CD4-positive, alpha-beta T cell treated with Interleukin-12 subunit alpha and Interleukin-12 subunit beta, for 1 hour (primary cell): ENCODE measurements around the gene GCNT1.
"Not testable (repeated sequence)": the region's sequence is repeated elsewhere in the genome, so short reads cannot be mapped to it uniquely, and the experiment has no call there.

Experiments used
- DNase-seq: peaks from one replicate; pipeline ENCODE4 v3.0.0-alpha.2; 2020

GCNT1 gene

DNA sequence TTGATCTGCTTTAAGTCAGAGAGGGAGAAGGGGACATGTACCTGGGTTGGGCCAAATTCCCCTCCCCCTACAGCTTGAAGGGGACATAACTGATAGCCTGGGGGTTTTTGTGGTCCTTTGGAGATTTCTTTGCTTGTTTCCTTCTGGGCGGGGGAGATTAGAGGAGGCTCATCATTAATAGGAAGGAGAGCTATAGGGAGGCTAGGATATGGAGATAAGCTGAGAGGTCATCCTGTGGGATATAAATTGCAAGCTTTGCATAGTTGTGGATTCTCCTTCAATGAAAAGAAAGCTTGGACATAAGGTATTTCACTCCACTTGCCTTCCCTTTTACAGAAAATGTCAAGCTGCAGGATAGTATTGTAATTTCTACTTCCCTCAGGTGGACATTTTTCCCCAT lies 34.5 kb downstream of the GCNT1 start:
- DNase-seq, result not testable (repeated sequence)

GRCh38 chr9:76500061-76500460 lies 41.1 kb downstream of the GCNT1 start:
- no peak for DNase-seq

DNA sequence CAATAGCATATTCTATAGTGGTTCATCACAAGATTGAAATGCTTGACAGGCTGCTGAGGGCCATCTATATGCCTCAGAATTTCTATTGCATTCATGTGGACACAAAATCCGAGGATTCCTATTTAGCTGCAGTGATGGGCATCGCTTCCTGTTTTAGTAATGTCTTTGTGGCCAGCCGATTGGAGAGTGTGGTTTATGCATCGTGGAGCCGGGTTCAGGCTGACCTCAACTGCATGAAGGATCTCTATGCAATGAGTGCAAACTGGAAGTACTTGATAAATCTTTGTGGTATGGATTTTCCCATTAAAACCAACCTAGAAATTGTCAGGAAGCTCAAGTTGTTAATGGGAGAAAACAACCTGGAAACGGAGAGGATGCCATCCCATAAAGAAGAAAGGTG lies 43.8 kb downstream of the GCNT1 start:
- no peak for DNase-seq

GRCh38 chr9:76510041-76510440 lies 51.1 kb downstream of the GCNT1 start:
- DNase-seq, result no peak

- DNase-seq, result no peak
These were observed 51.5 kb downstream of the GCNT1 start for GRCh38 chr9:76510446-76510845.

DNA sequence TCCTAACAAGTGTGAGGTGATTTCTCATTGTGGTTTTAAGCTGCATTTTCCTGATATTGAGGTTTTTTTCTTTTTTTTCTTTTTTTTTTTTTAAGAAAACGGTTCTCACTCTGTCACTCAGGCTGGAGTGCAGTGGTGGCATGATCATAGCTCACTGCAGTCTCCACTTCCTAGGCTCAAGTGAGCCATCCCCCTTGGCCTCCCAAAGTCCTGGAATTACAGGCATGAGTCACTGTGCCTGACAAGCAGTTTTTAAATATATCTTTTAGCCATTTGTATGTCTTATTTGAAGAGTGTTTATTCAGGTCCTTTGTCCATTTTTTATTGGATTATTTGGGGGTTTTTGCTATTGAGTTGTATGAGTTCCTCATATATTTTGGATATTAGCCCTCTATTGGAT lies 53.8 kb downstream of the GCNT1 start:
- DNase-seq, result no peak

DNA sequence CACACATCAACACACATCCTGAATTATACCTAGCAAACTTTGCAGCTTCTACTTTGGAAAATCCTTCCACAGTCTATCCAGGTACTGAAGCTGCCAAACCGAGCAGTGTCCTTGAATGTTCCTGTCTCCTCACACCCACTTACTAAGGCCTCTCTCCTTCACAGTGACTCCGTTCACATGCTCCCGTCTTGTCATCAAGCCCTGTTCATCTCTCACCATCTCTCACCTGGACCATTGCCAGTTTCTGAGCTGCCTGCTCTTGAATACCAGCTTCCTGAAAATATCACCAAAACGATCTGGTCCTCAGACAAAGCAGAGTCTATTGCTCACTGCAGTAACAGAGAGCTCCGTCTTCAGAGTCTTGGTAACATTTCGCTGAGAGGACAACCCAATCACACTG lies 57.4 kb downstream of the GCNT1 start:
- DNase-seq, result peak; percentile 14

DNA sequence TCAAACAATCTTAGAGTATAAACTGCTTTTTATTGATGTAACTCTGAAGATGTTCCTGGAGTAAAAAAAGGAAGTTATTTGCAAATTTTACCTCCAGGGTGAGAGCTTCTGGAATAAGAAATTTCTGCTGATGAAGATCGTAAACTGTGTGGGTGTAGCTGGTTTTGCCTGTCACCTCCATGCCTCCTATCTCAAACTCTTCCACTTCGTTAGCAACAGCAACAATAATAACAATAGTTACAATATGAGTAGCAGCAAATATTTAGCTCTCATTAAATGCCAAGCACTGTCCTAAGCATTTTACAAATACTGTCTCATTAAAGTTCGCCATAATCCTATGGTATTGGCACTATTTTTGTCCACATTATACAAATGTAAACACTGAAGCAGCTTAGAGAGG lies 57.9 kb downstream of the GCNT1 start:
- DNase-seq, result no peak

- no peak for DNase-seq
These were observed 60.3 kb downstream of the GCNT1 start for GRCh38 chr9:76519075-76519835.

DNA sequence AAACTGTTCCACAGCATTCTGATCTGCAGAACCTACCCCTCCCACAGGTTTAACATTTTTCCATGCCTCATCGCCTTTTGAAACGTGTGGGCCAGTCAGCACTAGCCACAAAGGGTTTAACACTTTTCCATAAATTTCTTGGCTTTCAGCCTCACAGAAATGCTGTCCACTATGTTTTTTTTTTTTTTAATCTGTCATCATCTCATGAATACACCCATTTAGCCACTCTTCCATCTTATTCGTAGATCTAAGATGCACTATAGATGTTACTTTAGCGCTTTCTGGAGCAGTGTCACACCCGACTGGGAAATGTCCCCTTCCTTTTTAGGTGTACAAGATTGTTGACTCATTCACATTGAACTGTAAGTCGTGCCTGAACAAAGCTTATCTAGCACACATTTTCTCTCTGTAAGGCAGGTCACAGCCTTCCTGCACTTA lies 62.3 kb downstream of the GCNT1 start:
- DNase-seq, result no peak

DNA sequence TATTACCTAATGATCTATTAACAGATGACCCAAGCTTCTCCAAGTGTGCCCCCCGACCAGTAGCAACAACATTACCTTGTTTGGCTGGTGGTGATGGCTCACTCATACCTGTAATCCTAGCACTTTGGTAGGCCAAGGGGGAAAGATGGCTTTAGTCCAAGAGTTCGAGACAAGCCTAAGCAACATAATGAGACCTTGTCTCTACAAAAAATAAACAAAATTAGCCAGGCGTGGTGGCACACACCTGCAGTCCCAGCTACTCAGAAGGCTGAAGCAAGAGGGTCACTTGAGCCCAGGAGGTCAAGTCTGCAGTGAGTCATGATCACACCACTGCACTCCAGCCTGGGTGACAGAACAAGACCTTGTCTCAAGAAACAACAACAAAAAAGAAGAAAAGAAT lies 62.9 kb downstream of the GCNT1 start:
- DNase-seq, result no peak

- not testable (repeated sequence) for DNase-seq
These were observed 64.7 kb downstream of the GCNT1 start for GRCh38 chr9:76523617-76524200.

DNA sequence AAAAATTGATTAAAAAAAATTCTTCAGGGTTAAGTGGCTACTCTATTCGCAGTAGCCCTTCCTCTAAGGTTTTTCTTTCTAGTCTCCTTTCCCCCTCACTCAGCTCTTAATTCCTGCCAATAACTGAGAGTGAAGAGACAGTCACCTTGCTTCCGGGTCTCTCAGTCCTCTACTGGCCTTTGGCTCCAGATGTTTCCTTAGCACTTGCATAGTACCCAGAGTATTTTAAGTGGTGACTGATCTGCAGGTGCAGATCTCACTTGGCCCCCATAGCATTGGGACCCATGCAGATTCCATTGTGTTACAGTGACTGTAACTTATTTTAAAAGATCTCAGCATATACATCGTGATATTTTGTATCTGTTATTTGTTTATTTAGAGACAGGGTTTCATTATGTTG lies 66.2 kb downstream of the GCNT1 start:
- DNase-seq, result no peak

GRCh38 chr9:76526026-76526425 lies 67.0 kb downstream of the GCNT1 start:
- DNase-seq, result no peak

- no peak for DNase-seq
These were observed 69.1 kb downstream of the GCNT1 start for GRCh38 chr9:76528056-76528455.

- no peak for DNase-seq
These were observed 69.7 kb downstream of the GCNT1 start for GRCh38 chr9:76528642-76529190.

GRCh38 chr9:76529653-76530052 lies 70.7 kb downstream of the GCNT1 start:
- DNase-seq, result no peak

DNA sequence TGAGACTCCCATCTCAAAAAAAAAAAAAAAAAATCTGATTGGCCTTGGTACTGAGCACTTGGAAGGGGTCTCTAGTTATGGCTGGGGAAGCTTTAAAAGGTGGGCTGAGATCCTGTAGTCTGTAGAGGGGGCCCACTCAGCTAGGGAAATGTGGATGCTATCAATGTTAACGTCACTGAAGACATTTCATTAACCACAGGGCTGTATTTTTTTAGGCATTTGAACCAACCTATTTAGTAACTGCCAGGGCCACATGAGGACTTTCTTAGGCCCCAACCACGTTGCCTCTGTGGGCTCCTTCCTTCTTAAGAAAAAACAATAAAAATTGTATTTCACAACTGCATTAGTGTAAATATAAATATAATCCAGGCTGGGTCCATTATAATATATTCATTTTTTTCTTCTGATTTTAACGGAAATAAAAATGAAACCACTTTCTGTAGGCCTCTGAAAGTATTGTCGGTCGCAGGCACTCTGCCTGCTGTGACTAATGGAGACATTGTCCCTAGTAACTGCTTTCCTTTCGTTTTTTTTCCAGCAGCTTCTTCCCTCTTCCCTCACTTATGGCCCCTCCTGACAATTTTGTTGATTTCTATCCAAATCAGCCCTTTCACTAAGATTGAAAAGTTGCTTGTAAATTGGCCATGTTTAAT lies 71.6 kb downstream of the GCNT1 start:
- DNase-seq, result no peak

DNA sequence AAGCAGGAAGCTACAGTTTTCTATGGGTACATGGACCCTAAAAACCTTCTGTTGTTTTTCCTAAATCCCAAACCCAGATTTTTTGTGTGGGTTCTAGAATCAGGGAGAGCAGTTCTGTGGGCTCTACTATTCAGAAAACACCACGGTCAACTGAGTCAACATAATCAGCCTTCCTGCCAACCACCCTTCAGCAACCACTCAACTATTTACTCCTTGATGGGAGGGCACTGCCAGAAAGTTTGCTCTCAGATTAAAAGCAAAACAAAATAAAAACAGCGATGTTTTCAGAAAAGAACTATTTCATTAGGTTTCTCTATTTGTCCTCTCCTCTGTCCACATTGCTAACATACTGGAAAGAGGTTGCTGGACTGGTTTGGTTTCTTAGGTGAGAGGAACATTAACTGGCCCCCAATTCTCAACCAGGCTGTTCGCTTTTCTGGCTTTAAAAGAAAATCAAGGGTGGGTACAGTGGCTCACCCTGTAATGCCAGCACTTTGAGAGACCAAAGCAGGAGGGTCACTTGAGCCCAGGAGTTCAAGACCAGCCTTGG lies 72.3 kb downstream of the GCNT1 start:
- no peak for DNase-seq

- DNase-seq, result not testable (repeated sequence)
These were observed 73.9 kb downstream of the GCNT1 start for GRCh38 chr9:76532877-76533276.

- DNase-seq, result no peak
These were observed 75.0 kb downstream of the GCNT1 start for GRCh38 chr9:76534026-76534425.

DNA sequence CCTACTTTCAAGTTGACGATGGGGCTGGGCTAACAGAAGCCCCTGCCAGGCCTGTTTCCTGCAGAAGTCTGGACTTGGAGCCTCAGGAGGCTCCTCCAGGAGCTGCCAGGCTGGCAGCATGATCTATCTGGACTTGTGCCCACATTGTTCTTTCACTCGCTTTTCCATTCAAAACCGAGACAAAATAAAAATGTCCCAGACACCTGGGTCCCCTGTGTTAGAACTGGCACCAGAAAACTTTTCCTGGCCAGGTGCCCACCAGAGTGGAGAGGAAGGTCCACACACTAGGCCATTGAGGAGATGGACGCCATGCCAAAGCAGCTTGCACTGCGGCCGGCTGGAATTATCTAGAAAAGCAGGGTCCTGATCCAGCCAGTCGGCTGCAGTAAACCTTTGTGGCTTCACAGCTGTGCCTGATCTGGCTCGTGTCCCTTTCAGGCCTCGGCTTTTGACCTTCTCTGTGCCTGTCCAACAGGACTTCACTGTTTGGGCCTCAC lies 78.2 kb downstream of the GCNT1 start:
- DNase-seq, result no peak

DNA sequence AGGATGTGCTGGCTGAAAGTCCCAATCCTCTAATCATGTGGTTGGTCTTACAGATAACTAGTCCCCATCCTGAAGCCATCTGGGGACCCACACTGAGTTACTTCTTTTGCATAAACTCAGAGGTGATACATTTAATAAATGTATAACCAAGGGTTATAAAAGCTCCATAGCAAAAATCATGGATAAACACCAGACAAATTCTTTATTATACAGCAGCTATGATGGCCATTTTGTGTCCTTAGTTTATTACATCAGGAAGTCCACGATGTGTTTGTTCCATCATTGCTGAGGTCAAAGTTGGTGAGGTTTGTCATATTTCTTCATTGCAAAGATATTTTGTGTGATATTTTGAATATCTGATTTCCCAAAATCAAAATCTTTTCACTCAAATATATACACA lies 80.2 kb downstream of the GCNT1 start:
- no peak for DNase-seq

- no peak for DNase-seq
These were observed 83.4 kb downstream of the GCNT1 start for GRCh38 chr9:76542360-76542759.
